K562 (cell line): ENCODE results near the gene PTPRF. TPM values are rescaled to one million over a fixed set of nuclear protein-coding genes. Genes with fewer than 3 reads are reported as not detected.
A peak's percentile ranks its signal among the peaks of the same experiment; 100 is the strongest.

Experiments used
- ATAC-seq: fragments of 200-7000 bp; cut with Tn5 transposase; 3 replicates; pipeline ENCODE4 v1.9.1; 2020; ENCODE audit warnings: moderate library complexity
- BruUV-seq: library from RNA; stranded (reverse); fragments of 400-500 nt; replicated peaks from 2 replicates; lab custom pipeline; 2021; lab: Mats Ljungman, UMichigan
- CTCF ChIA-PET: fragments of 300-600 bp; formaldehyde crosslinking; extraction: SDS; loops from one replicate; lab custom pipeline; 2021; ENCODE audit warnings: low intra/inter-chr PET ratio; lab: Yijun Ruan, JAX
- POLR2A ChIA-PET: fragments of 300-600, 350-650 bp; sonication (Branson Sonifier 250); formaldehyde crosslinking; extraction: SDS; loops from one replicate; lab custom pipeline; 2021; ENCODE audit warnings: antibody characterized with exemption, inconsistent platforms; lab: Yijun Ruan, JAX
- DNase-seq, 4 experiments: peaks; one replicate each; pipeline versions ENCODE4 v3.0.0 to v3.0.0-alpha.2; 2011 to 2018; ENCODE audit warnings: low spot score in 3 of 4, mixed read lengths in 3 of 4; ENCODE audit errors: extremely low read depth in 1 of 4
- FAIRE-seq: peaks from 2 replicates; lab custom pipeline; 2011; peaks lifted over from hg19 to GRCh38; lab: Jason Lieb, UNC
- H2AFZ ChIP-seq: 2 replicates; pipeline ENCODE4 v1.6.0; 2011; ENCODE audit warnings: low read depth, low read length, control low read depth, inconsistent platforms
- H3K27ac ChIP-seq: fragments of 200-600 bp; 3 replicates; pipeline ENCODE4 v1.8.0; 2011; ENCODE audit warnings: low read depth, mild to moderate bottlenecking, control low read depth, inconsistent platforms, low read length, moderate library complexity, mixed read lengths; ENCODE audit errors: extremely low read depth
- H3K27me3 ChIP-seq, 2 experiments: fragments of 300-600 bp in 1 of 2; 2 replicates in 1 of 2; 3 replicates in 1 of 2; pipeline versions ENCODE4 v1.6.0 to v1.8.0; 2011; ENCODE audit warnings: inconsistent platforms in 2 of 2, low read length in 2 of 2, mild to moderate bottlenecking in 1 of 2, mixed read lengths in 1 of 2, moderate library complexity in 1 of 2; ENCODE audit not compliant: control insufficient read depth in 2 of 2, insufficient read depth in 2 of 2
- H3K36me3 ChIP-seq: fragments of 300-600 bp; 3 replicates; pipeline ENCODE4 v1.8.0; 2011; ENCODE audit warnings: mild to moderate bottlenecking, low read length, inconsistent platforms; ENCODE audit not compliant: control insufficient read depth, insufficient read depth
- H3K4me1 ChIP-seq, 2 experiments: fragments of 200-600 bp in 1 of 2; replicated peaks in 1 of 2; 2 replicates in 1 of 2; 3 replicates in 1 of 2; pipeline versions ENCODE4 v1.5.1 to v1.8.0; 2011; ENCODE audit warnings: inconsistent platforms in 2 of 2, low read length in 2 of 2, mild to moderate bottlenecking in 1 of 2, mixed read lengths in 1 of 2, moderate library complexity in 1 of 2; ENCODE audit not compliant: control insufficient read depth in 2 of 2, insufficient read depth in 2 of 2
- H3K4me2 ChIP-seq: 2 replicates; pipeline ENCODE4 v1.6.1; 2011; ENCODE audit warnings: low read length, control low read depth, inconsistent platforms, mixed read lengths; ENCODE audit not compliant: insufficient read depth
- H3K4me3 ChIP-seq: fragments of 200-600 bp; sonication (generic), shearing (Covaris generic); 2 replicates; pipeline ENCODE4 v1.5.1; 2016; ENCODE audit warnings: control low read depth, inconsistent platforms
- H3K79me2 ChIP-seq: fragments of 200-600 bp; 3 replicates; pipeline ENCODE4 v1.8.0; 2011; ENCODE audit warnings: low read length, inconsistent platforms; ENCODE audit not compliant: control insufficient read depth, insufficient read depth
- H3K9ac ChIP-seq, 2 experiments: 2 replicates each; pipeline versions ENCODE4 v1.6.0 to v1.6.1; 2011; ENCODE audit warnings: low read depth in 2 of 2, low read length in 2 of 2, control low read depth in 1 of 2, inconsistent platforms in 1 of 2, mild to moderate bottlenecking in 1 of 2, mixed read lengths in 1 of 2; ENCODE audit not compliant: insufficient read depth in 1 of 2
- H3K9me1 ChIP-seq: one replicate; pipeline ENCODE4 v1.6.0; 2011; ENCODE audit warnings: inconsistent platforms, mild to moderate bottlenecking, low read length, moderate library complexity; ENCODE audit not compliant: control insufficient read depth, insufficient read depth
- H3K9me3 ChIP-seq: replicated peaks from 2 replicates; pipeline ENCODE4 v1.5.1; 2011; ENCODE audit warnings: low read depth, low read length, inconsistent platforms; ENCODE audit not compliant: control insufficient read depth, insufficient read depth
- H4K20me1 ChIP-seq: replicated peaks from 2 replicates; pipeline ENCODE4 v1.6.1; 2011; ENCODE audit warnings: low read length, inconsistent platforms, mixed read lengths; ENCODE audit not compliant: control insufficient read depth, insufficient read depth
- E2F6 ChIP-seq, 2 experiments: IDR thresholded peaks; 2 replicates each; pipeline ENCODE4 v1.6.1; 2011; ENCODE audit warnings: borderline replicate concordance in 1 of 2, control low read depth in 1 of 2, low read depth in 1 of 2, low read length in 1 of 2, mild to moderate bottlenecking in 1 of 2, mixed read lengths in 1 of 2, moderate library complexity in 1 of 2; ENCODE audit not compliant: insufficient read depth in 1 of 2, insufficient read length in 1 of 2, poor library complexity in 1 of 2, severe bottlenecking in 1 of 2; ENCODE audit errors: extremely low read depth in 1 of 2
- L3MBTL2 ChIP-seq: fragments of 450-650 bp; IDR thresholded peaks from 2 replicates; pipeline ENCODE4 v1.6.1; 2016; ENCODE audit warnings: mild to moderate bottlenecking, moderate library complexity
- NBN ChIP-seq: fragments of 450-650 bp; IDR thresholded peaks from 2 replicates; pipeline ENCODE4 v1.6.1; 2016; ENCODE audit warnings: low read depth, mild to moderate bottlenecking
- RB1 ChIP-seq: fragments of 450-650 bp; IDR thresholded peaks from 2 replicates; pipeline ENCODE4 v1.6.1; 2017; ENCODE audit warnings: low read depth, mild to moderate bottlenecking
- ZNF695 ChIP-seq: fragments of 450-650 bp; formaldehyde crosslinking; IDR thresholded peaks from 2 replicates; pipeline ENCODE4 v1.4.0; 2020; ENCODE audit warnings: mild to moderate bottlenecking, moderate library complexity
- WGBS: fragments of 100-300 bp; shearing (Covaris generic); methylation state at CpG from one replicate; pipeline ENCODE4 v1.1.6; 2016; ENCODE audit warnings: low coverage, mixed read lengths; ENCODE audit not compliant: insufficient coverage; ENCODE audit errors: missing lambda C conversion rate; 5-methylcytosine and 5-hydroxymethylcytosine counted together
- in situ Hi-C: fragments of 300-500 bp; cut with MboI; formaldehyde crosslinking; loops from 4 replicates; pipeline ENCODE4 v1.15.0; 2018; ENCODE audit warnings: inconsistent platforms, mixed read lengths
- intact Hi-C: fragments of 100-400 bp; cut with micrococcal nuclease; formaldehyde crosslinking; loops from 2 replicates; pipeline ENCODE4 v1.14.2; 2022
- polyA plus RNA-seq, 8 experiments: library from polyadenylated mRNA; depleted of rRNA in 4 of 8; stranded (reverse) in 5 of 8; unstranded in 3 of 8; fragments of >200 nt; fragmentation: Nextera tagmentation in 2 of 8; fragmentation: Illumina TruSeq in 1 of 8; extraction: Ambion mirVana in 2 of 8; extraction: Trizol in 1 of 8; gene quantifications; 2 replicates each; pipeline versions ENCODE4 v1.2.1 to v1.2.3, GENCODE V29; 2011 to 2014; ENCODE audit warnings: inconsistent platforms in 1 of 8, missing spikeins in 1 of 8
- total RNA-seq, 7 experiments: library from RNA; depleted of rRNA in 6 of 7; stranded (reverse); fragments of >200 nt in 6 of 7; fragmentation: Illumina TruSeq in 2 of 7; extraction: Trizol in 2 of 7; gene quantifications; 2 replicates each; pipeline versions ENCODE4 v1.2.1 to v1.2.3, GENCODE V29; 2011 to 2021; ENCODE audit warnings: low replicate concordance in 1 of 7
- TF ChIP-seq, protein P1 (sequence below): sonication (generic); formaldehyde crosslinking; IDR thresholded peaks from 2 replicates; pipeline ENCODE4 v1.8.1; 2023; ENCODE audit warnings: mild to moderate bottlenecking, missing genetic modification reagents
- TF ChIP-seq, protein P2 (sequence below), 2 experiments: fragments of 450-650 bp; conservative IDR thresholded peaks; 2 replicates each; pipeline ENCODE4 v1.6.1; 2017; ENCODE audit warnings: mild to moderate bottlenecking in 2 of 2, moderate library complexity in 2 of 2

The PTPRF gene
- total and polyA plus RNA-seq, 9 of the 15 experiments (the other 6 are each of a cell fraction or from before 2014, with no cell fraction given), result 0.13 to 4.3 (median 1.1) TPM

GRCh38 chr1:43612406-43612805 lies 81.7 kb downstream of the PTPRF start (continued):
- TF ChIP-seq, protein P1, sequence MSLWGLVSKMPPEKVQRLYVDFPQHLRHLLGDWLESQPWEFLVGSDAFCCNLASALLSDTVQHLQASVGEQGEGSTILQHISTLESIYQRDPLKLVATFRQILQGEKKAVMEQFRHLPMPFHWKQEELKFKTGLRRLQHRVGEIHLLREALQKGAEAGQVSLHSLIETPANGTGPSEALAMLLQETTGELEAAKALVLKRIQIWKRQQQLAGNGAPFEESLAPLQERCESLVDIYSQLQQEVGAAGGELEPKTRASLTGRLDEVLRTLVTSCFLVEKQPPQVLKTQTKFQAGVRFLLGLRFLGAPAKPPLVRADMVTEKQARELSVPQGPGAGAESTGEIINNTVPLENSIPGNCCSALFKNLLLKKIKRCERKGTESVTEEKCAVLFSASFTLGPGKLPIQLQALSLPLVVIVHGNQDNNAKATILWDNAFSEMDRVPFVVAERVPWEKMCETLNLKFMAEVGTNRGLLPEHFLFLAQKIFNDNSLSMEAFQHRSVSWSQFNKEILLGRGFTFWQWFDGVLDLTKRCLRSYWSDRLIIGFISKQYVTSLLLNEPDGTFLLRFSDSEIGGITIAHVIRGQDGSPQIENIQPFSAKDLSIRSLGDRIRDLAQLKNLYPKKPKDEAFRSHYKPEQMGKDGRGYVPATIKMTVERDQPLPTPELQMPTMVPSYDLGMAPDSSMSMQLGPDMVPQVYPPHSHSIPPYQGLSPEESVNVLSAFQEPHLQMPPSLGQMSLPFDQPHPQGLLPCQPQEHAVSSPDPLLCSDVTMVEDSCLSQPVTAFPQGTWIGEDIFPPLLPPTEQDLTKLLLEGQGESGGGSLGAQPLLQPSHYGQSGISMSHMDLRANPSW (CRISPR knock-in tag), result no peak
- TF ChIP-seq ZNF695 (CRISPR knock-in tag) (no peak), RB1 (no peak)
- TF ChIP-seq, protein P2, sequence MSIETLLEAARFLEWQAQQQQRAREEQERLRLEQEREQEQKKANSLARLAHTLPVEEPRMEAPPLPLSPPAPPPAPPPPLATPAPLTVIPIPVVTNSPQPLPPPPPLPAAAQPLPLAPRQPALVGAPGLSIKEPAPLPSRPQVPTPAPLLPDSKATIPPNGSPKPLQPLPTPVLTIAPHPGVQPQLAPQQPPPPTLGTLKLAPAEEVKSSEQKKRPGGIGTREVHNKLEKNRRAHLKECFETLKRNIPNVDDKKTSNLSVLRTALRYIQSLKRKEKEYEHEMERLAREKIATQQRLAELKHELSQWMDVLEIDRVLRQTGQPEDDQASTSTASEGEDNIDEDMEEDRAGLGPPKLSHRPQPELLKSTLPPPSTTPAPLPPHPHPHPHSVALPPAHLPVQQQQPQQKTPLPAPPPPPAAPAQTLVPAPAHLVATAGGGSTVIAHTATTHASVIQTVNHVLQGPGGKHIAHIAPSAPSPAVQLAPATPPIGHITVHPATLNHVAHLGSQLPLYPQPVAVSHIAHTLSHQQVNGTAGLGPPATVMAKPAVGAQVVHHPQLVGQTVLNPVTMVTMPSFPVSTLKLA (conservative IDR thresholded peaks at IDR 0.05), result no peak

GRCh38 chr1:43613075-43613942 lies 82.6 kb downstream of the PTPRF start:
- TF ChIP-seq L3MBTL2 (peak; percentile 15; the same call in 1 of the 2 replicates), E2F6 (IDR thresholded peaks at IDR 0.05; ENCODE audit: borderline replicate concordance in 1 of 2, extremely low read depth in 1 of 2, insufficient read depth in 1 of 2, insufficient read length in 1 of 2, low read depth in 1 of 2, low read length in 1 of 2, poor library complexity in 1 of 2, severe bottlenecking in 1 of 2) (peak; percentile 12 to 66), NBN (no peak)
- Histone ChIP-seq H3K9ac (no peak overlapping the region), H3K9me3 (no peaks in the 10 kb centered on the region), H3K4me1 (no peaks in the 10 kb centered on the region), H3K27ac (no peak overlapping the region), H3K4me3 (no peak overlapping the region), H4K20me1 (peaks cover 55% of the 10 kb centered on the region), H3K9me1 (no peaks in the 10 kb centered on the region), H2AFZ (no peak overlapping the region), H3K4me2 (no peak overlapping the region), H3K79me2 (no peaks in the 10 kb centered on the region), H3K27me3 (peaks cover 71 to 96% of the 10 kb centered on the region in 2 experiments), H3K36me3 (no peaks in the 10 kb centered on the region)
- ATAC-seq (no peak), FAIRE-seq (no peak), DNase-seq (no peak)
- in situ Hi-C loops, result no loop called here
- no TSS peak for BruUV-seq
- WGBS, result 5% methylated on average over 22 of the region's 22 CpGs
- ChIA-PET CTCF (no interaction called here), POLR2A (interaction anchor here (0.6 to 0.8 kb wide), 2 partner anchors 29 to 37 kb away, joined by 3 to 5 read pairs; no protein-coding TSS in a partner anchor)
- intact Hi-C loops, result no loop called here
